Measurements from ENCODE around the gene JMJD7. TPM values are rescaled to one million over a fixed set of nuclear protein-coding genes. Genes with fewer than 3 reads are reported as not detected.

Gene JMJD7
- total and polyA plus RNA-seq, 9 of the 15 experiments (the other 6 are each of a cell fraction or from before 2014, with no cell fraction given) = 1.2 to 13.9 (median 6.1) TPM

DNA sequence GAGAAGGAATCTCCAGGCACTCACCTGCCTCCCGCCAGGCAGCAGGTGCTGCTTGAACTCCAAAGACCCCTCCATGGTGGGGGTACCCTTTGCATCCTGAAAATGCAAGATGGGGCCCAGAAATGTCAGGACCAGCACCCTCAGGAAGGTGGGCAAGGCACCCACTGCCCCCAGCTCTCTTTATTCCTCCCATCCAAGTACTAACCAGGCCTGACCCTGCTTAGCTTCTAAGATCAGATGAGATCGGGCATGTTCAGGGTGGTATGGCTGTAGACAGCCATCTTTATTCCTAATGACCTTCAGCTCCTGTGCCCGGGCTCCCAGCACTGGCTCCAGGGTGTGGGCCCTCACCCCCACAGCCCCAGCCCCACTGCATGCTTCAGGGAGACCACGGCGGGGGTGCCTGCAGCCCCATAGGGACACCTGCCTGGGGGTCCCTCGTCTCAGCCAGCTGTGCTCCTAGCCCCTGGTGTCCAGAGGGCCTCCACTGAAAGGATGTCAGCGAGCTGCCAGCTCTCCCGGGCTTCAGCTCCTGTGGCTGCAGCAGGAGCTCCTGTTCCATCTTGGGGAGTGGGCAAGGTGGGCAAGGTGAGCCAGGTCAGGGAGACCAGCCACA lies 24.0 kb downstream of the JMJD7 start (continued):
- TF ChIP-seq, protein P1, sequence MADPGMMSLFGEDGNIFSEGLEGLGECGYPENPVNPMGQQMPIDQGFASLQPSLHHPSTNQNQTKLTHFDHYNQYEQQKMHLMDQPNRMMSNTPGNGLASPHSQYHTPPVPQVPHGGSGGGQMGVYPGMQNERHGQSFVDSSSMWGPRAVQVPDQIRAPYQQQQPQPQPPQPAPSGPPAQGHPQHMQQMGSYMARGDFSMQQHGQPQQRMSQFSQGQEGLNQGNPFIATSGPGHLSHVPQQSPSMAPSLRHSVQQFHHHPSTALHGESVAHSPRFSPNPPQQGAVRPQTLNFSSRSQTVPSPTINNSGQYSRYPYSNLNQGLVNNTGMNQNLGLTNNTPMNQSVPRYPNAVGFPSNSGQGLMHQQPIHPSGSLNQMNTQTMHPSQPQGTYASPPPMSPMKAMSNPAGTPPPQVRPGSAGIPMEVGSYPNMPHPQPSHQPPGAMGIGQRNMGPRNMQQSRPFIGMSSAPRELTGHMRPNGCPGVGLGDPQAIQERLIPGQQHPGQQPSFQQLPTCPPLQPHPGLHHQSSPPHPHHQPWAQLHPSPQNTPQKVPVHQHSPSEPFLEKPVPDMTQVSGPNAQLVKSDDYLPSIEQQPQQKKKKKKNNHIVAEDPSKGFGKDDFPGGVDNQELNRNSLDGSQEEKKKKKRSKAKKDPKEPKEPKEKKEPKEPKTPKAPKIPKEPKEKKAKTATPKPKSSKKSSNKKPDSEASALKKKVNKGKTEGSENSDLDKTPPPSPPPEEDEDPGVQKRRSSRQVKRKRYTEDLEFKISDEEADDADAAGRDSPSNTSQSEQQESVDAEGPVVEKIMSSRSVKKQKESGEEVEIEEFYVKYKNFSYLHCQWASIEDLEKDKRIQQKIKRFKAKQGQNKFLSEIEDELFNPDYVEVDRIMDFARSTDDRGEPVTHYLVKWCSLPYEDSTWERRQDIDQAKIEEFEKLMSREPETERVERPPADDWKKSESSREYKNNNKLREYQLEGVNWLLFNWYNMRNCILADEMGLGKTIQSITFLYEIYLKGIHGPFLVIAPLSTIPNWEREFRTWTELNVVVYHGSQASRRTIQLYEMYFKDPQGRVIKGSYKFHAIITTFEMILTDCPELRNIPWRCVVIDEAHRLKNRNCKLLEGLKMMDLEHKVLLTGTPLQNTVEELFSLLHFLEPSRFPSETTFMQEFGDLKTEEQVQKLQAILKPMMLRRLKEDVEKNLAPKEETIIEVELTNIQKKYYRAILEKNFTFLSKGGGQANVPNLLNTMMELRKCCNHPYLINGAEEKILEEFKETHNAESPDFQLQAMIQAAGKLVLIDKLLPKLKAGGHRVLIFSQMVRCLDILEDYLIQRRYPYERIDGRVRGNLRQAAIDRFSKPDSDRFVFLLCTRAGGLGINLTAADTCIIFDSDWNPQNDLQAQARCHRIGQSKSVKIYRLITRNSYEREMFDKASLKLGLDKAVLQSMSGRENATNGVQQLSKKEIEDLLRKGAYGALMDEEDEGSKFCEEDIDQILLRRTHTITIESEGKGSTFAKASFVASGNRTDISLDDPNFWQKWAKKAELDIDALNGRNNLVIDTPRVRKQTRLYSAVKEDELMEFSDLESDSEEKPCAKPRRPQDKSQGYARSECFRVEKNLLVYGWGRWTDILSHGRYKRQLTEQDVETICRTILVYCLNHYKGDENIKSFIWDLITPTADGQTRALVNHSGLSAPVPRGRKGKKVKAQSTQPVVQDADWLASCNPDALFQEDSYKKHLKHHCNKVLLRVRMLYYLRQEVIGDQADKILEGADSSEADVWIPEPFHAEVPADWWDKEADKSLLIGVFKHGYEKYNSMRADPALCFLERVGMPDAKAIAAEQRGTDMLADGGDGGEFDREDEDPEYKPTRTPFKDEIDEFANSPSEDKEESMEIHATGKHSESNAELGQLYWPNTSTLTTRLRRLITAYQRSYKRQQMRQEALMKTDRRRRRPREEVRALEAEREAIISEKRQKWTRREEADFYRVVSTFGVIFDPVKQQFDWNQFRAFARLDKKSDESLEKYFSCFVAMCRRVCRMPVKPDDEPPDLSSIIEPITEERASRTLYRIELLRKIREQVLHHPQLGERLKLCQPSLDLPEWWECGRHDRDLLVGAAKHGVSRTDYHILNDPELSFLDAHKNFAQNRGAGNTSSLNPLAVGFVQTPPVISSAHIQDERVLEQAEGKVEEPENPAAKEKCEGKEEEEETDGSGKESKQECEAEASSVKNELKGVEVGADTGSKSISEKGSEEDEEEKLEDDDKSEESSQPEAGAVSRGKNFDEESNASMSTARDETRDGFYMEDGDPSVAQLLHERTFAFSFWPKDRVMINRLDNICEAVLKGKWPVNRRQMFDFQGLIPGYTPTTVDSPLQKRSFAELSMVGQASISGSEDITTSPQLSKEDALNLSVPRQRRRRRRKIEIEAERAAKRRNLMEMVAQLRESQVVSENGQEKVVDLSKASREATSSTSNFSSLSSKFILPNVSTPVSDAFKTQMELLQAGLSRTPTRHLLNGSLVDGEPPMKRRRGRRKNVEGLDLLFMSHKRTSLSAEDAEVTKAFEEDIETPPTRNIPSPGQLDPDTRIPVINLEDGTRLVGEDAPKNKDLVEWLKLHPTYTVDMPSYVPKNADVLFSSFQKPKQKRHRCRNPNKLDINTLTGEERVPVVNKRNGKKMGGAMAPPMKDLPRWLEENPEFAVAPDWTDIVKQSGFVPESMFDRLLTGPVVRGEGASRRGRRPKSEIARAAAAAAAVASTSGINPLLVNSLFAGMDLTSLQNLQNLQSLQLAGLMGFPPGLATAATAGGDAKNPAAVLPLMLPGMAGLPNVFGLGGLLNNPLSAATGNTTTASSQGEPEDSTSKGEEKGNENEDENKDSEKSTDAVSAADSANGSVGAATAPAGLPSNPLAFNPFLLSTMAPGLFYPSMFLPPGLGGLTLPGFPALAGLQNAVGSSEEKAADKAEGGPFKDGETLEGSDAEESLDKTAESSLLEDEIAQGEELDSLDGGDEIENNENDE (IDR thresholded peaks at IDR 0.05; ENCODE audit: low read depth, low read length) = no peak
- no peak for TF ChIP-seq MTF1 (CRISPR knock-in tag; IDR thresholded peaks at IDR 0.05; ENCODE audit: borderline replicate concordance)
- TF ChIP-seq, protein P2, sequence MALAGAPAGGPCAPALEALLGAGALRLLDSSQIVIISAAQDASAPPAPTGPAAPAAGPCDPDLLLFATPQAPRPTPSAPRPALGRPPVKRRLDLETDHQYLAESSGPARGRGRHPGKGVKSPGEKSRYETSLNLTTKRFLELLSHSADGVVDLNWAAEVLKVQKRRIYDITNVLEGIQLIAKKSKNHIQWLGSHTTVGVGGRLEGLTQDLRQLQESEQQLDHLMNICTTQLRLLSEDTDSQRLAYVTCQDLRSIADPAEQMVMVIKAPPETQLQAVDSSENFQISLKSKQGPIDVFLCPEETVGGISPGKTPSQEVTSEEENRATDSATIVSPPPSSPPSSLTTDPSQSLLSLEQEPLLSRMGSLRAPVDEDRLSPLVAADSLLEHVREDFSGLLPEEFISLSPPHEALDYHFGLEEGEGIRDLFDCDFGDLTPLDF (CRISPR knock-in tag; IDR thresholded peaks at IDR 0.05) = no peak
- TF ChIP-seq POLR2G (IDR thresholded peaks at IDR 0.05; ENCODE audit: low read depth, low read length) = peak; percentile 42; the same call in 1 of the 2 replicates
- no peak for TF ChIP-seq PHF8 (IDR thresholded peaks at IDR 0.05; ENCODE audit: borderline replicate concordance, low read length)
- peak; percentile 25 for TF ChIP-seq POLR3A (IDR thresholded peaks at IDR 0.05; ENCODE audit: borderline replicate concordance, extremely low read depth, insufficient read depth, insufficient read length)
- TF ChIP-seq, protein P3, sequence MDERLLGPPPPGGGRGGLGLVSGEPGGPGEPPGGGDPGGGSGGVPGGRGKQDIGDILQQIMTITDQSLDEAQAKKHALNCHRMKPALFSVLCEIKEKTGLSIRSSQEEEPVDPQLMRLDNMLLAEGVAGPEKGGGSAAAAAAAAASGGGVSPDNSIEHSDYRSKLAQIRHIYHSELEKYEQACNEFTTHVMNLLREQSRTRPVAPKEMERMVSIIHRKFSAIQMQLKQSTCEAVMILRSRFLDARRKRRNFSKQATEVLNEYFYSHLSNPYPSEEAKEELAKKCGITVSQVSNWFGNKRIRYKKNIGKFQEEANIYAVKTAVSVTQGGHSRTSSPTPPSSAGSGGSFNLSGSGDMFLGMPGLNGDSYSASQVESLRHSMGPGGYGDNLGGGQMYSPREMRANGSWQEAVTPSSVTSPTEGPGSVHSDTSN (CRISPR knock-in tag; IDR thresholded peaks at IDR 0.05; ENCODE audit: low read depth) = no peak
- TF ChIP-seq, protein P3 (tag; conservative IDR thresholded peaks at IDR 0.05; ENCODE audit: low read depth) = no peak
- TF ChIP-seq STAG1 (CRISPR knock-in tag; IDR thresholded peaks at IDR 0.05; ENCODE audit: borderline replicate concordance) = no peak
- TF ChIP-seq PPARD (CRISPR knock-in tag; IDR thresholded peaks at IDR 0.05) = no peak
- TF ChIP-seq ZNF165 (CRISPR knock-in tag; IDR thresholded peaks at IDR 0.05; ENCODE audit: borderline replicate concordance) = no peak
